Kidney glomerular epithelial cell (primary cell): ENCODE results near the gene SLC31A1.

Source experiments
- DNase-seq: peaks from one replicate; lab custom pipeline; 2025; lab: John Stamatoyannopoulos, UW

SLC31A1 gene

GRCh38 chr9:113221003-113221799, at the start of gene SLC31A1, which contains the start of gene FKBP15:
Gene SLC31A1 (plus strand): TSS chr9:113221544. CDS start chr9:113256149, 34,605 bp downstream.
Gene FKBP15 (minus strand): TSS chr9:113221277. CDS start chr9:113221243, 34 bp downstream.
- peak; percentile 97 for DNase-seq

- DNase-seq, result no peak
Observed at GRCh38 chr9:113173341-113173740, 48.0 kb upstream of the SLC31A1 start.

GRCh38 chr9:113176803-113177202, 44.5 kb upstream of the SLC31A1 start:
- no peak for DNase-seq

GRCh38 chr9:113177251-113177650, 44.1 kb upstream of the SLC31A1 start:
- DNase-seq, result no peak

GRCh38 chr9:113178087-113178486, 43.3 kb upstream of the SLC31A1 start:
- peak; percentile 8 for DNase-seq

GRCh38 chr9:113179839-113180238, 41.5 kb upstream of the SLC31A1 start:
- no peak for DNase-seq

- no peak for DNase-seq
Observed at GRCh38 chr9:113181165-113181564, 40.2 kb upstream of the SLC31A1 start.

- DNase-seq, result no peak
Observed at GRCh38 chr9:113183956-113184488, 37.3 kb upstream of the SLC31A1 start.

GRCh38 chr9:113184539-113184938, 36.8 kb upstream of the SLC31A1 start:
- DNase-seq, result no peak

GRCh38 chr9:113185271-113185670, 36.1 kb upstream of the SLC31A1 start:
- no peak for DNase-seq

GRCh38 chr9:113186137-113186755, 35.1 kb upstream of the SLC31A1 start:
- DNase-seq, result no peak

GRCh38 chr9:113187929-113188595, 33.3 kb upstream of the SLC31A1 start:
- peak; percentile 40 for DNase-seq

GRCh38 chr9:113192455-113192854, 28.9 kb upstream of the SLC31A1 start:
- DNase-seq, result no peak

- no peak for DNase-seq
Observed at GRCh38 chr9:113199683-113200329, 21.5 kb upstream of the SLC31A1 start.

- no peak for DNase-seq
Observed at GRCh38 chr9:113205432-113205831, 15.9 kb upstream of the SLC31A1 start.

- DNase-seq, result no peak
Observed at GRCh38 chr9:113205861-113206260, 15.5 kb upstream of the SLC31A1 start.

GRCh38 chr9:113210815-113211214, 10.5 kb upstream of the SLC31A1 start:
- DNase-seq, result no peak

GRCh38 chr9:113215132-113215531, 6.2 kb upstream of the SLC31A1 start:
- peak; percentile 16 for DNase-seq

GRCh38 chr9:113216406-113216805, 4.9 kb upstream of the SLC31A1 start:
- no peak for DNase-seq

GRCh38 chr9:113219186-113219936, 2.0 kb upstream of the SLC31A1 start:
- DNase-seq, result no peak

- DNase-seq, result no peak
Observed at GRCh38 chr9:113219969-113220368, 1.4 kb upstream of the SLC31A1 start.
